Measurements from ENCODE around the gene RXRA.
"Not testable (repeated sequence)": the region's sequence is repeated elsewhere in the genome, so short reads cannot be mapped to it uniquely, and the experiment has no call there.

Gene RXRA

GRCh38 chr9:134304261-134304660, 22.0 kb upstream of the RXRA start:
- no peak overlapping the region for H3K4me3 ChIP-seq (ENCODE audit: low read length)
- no peaks in the 10 kb centered on the region for H3K36me3 ChIP-seq (ENCODE audit: insufficient read depth, low read length)
- H3K27me3 ChIP-seq (ENCODE audit: insufficient read depth, low read length): no peaks in the 10 kb centered on the region
- H3K9me3 ChIP-seq (ENCODE audit: insufficient read depth, low read depth, low read length): no peaks in the 10 kb centered on the region
- no peak overlapping the region for H3K27ac ChIP-seq (ENCODE audit: low read depth, low read length)
- H3K4me1 ChIP-seq (ENCODE audit: insufficient read depth, low read length): no peaks in the 10 kb centered on the region
- H3K9ac ChIP-seq (ENCODE audit: low read depth, low read length): no peak overlapping the region
- 90% methylated on average over 16 of the region's 16 CpGs for WGBS

GRCh38 chr9:134304690-134305089, 21.6 kb upstream of the RXRA start:
- Histone ChIP-seq H3K4me1 (ENCODE audit: insufficient read depth, low read length) (no peaks in the 10 kb centered on the region), H3K27ac (ENCODE audit: low read depth, low read length) (no peak overlapping the region), H3K27me3 (ENCODE audit: insufficient read depth, low read length) (no peaks in the 10 kb centered on the region), H3K9me3 (ENCODE audit: insufficient read depth, low read depth, low read length) (no peaks in the 10 kb centered on the region), H3K4me3 (ENCODE audit: low read length) (no peak overlapping the region), H3K36me3 (ENCODE audit: insufficient read depth, low read length) (no peaks in the 10 kb centered on the region), H3K9ac (ENCODE audit: low read depth, low read length) (no peak overlapping the region)
- WGBS: 92% methylated on average over 11 of the region's 11 CpGs

- Histone ChIP-seq H3K9ac (ENCODE audit: low read depth, low read length) (no peak overlapping the region), H3K9me3 (ENCODE audit: insufficient read depth, low read depth, low read length) (no peaks in the 10 kb centered on the region), H3K4me3 (ENCODE audit: low read length) (no peak overlapping the region), H3K36me3 (ENCODE audit: insufficient read depth, low read length) (no peaks in the 10 kb centered on the region), H3K4me1 (ENCODE audit: insufficient read depth, low read length) (no peaks in the 10 kb centered on the region), H3K27ac (ENCODE audit: low read depth, low read length) (no peak overlapping the region), H3K27me3 (ENCODE audit: insufficient read depth, low read length) (no peaks in the 10 kb centered on the region)
- WGBS: 97% methylated on average over 1 of the region's 1 CpG
Measured at GRCh38 chr9:134305533-134305932, 20.7 kb upstream of the RXRA start.

GRCh38 chr9:134306042-134306441, 20.2 kb upstream of the RXRA start:
- not testable (repeated sequence) for H3K4me1 ChIP-seq (ENCODE audit: insufficient read depth, low read length); H3K36me3 ChIP-seq (ENCODE audit: insufficient read depth, low read length); H3K27me3 ChIP-seq (ENCODE audit: insufficient read depth, low read length); H3K9me3 ChIP-seq (ENCODE audit: insufficient read depth, low read depth, low read length); H3K4me3 ChIP-seq (ENCODE audit: low read length); H3K27ac ChIP-seq (ENCODE audit: low read depth, low read length); H3K9ac ChIP-seq (ENCODE audit: low read depth, low read length)

- Histone ChIP-seq H3K27me3 (ENCODE audit: insufficient read depth, low read length) (no peaks in the 10 kb centered on the region), H3K4me3 (ENCODE audit: low read length) (no peak overlapping the region), H3K9ac (ENCODE audit: low read depth, low read length) (no peak overlapping the region), H3K9me3 (ENCODE audit: insufficient read depth, low read depth, low read length) (peaks cover 7% of the 10 kb centered on the region; the same call in 1 of the 2 replicates), H3K27ac (ENCODE audit: low read depth, low read length) (no peak overlapping the region), H3K36me3 (ENCODE audit: insufficient read depth, low read length) (no peaks in the 10 kb centered on the region), H3K4me1 (ENCODE audit: insufficient read depth, low read length) (no peaks in the 10 kb centered on the region)
- 87% methylated on average over 14 of the region's 15 CpGs for WGBS
Measured at GRCh38 chr9:134306636-134307600, 19.3 kb upstream of the RXRA start.

- no peaks in the 10 kb centered on the region for H3K36me3 ChIP-seq (ENCODE audit: insufficient read depth, low read length)
- no peak overlapping the region for H3K9ac ChIP-seq (ENCODE audit: low read depth, low read length)
- H3K27ac ChIP-seq (ENCODE audit: low read depth, low read length): no peak overlapping the region
- no peaks in the 10 kb centered on the region for H3K4me1 ChIP-seq (ENCODE audit: insufficient read depth, low read length)
- H3K27me3 ChIP-seq (ENCODE audit: insufficient read depth, low read length): no peaks in the 10 kb centered on the region
- WGBS: 93% methylated on average over 17 of the region's 17 CpGs
- H3K9me3 ChIP-seq (ENCODE audit: insufficient read depth, low read depth, low read length): peaks cover 8% of the 10 kb centered on the region; the same call in 1 of the 2 replicates
- no peak overlapping the region for H3K4me3 ChIP-seq (ENCODE audit: low read length)
Measured at GRCh38 chr9:134307674-134308638, 18.3 kb upstream of the RXRA start.

- H3K27ac ChIP-seq (ENCODE audit: low read depth, low read length); H3K27me3 ChIP-seq (ENCODE audit: insufficient read depth, low read length); H3K36me3 ChIP-seq (ENCODE audit: insufficient read depth, low read length); H3K9ac ChIP-seq (ENCODE audit: low read depth, low read length); H3K9me3 ChIP-seq (ENCODE audit: insufficient read depth, low read depth, low read length); H3K4me1 ChIP-seq (ENCODE audit: insufficient read depth, low read length); H3K4me3 ChIP-seq (ENCODE audit: low read length): not testable (repeated sequence)
- WGBS: 92% methylated on average over 14 of the region's 14 CpGs
Measured at GRCh38 chr9:134308639-134309220, 17.5 kb upstream of the RXRA start.

- Histone ChIP-seq H3K9ac (ENCODE audit: low read depth, low read length) (no peak overlapping the region), H3K4me3 (ENCODE audit: low read length) (no peak overlapping the region), H3K36me3 (ENCODE audit: insufficient read depth, low read length) (no peaks in the 10 kb centered on the region), H3K9me3 (ENCODE audit: insufficient read depth, low read depth, low read length) (peaks cover 8% of the 10 kb centered on the region; the same call in 1 of the 2 replicates), H3K4me1 (ENCODE audit: insufficient read depth, low read length) (0 out of 2 replicates have a peak, but pooled peaks cover 2% of the 10 kb centered on the region), H3K27ac (ENCODE audit: low read depth, low read length) (no peak overlapping the region), H3K27me3 (ENCODE audit: insufficient read depth, low read length) (no peaks in the 10 kb centered on the region)
- WGBS: 91% methylated on average over 2 of the region's 2 CpGs
Measured at GRCh38 chr9:134313470-134313869, 12.8 kb upstream of the RXRA start.

GRCh38 chr9:134314039-134314949, 12.0 kb upstream of the RXRA start:
- Histone ChIP-seq H3K36me3 (ENCODE audit: insufficient read depth, low read length) (no peaks in the 10 kb centered on the region), H3K4me1 (ENCODE audit: insufficient read depth, low read length) (0 out of 2 replicates have a peak, but pooled peaks cover 2% of the 10 kb centered on the region), H3K27ac (ENCODE audit: low read depth, low read length) (no peak overlapping the region), H3K27me3 (ENCODE audit: insufficient read depth, low read length) (no peaks in the 10 kb centered on the region), H3K4me3 (ENCODE audit: low read length) (no peak overlapping the region), H3K9ac (ENCODE audit: low read depth, low read length) (no peak overlapping the region), H3K9me3 (ENCODE audit: insufficient read depth, low read depth, low read length) (peaks cover 8% of the 10 kb centered on the region; the same call in 1 of the 2 replicates)
- 92% methylated on average over 20 of the region's 20 CpGs for WGBS

All from HUES64 (cell line).